Bronchial epithelial cell (primary cell): ENCODE results near the gene MRPL18. TPM values are rescaled to one million over a fixed set of nuclear protein-coding genes. Genes with fewer than 3 reads are reported as not detected.
A peak's percentile ranks its signal among the peaks of the same experiment; 100 is the strongest.

Source experiments
- DNase-seq: peaks from one replicate; pipeline ENCODE4 v3.0.0-alpha.2; 2010; ENCODE audit warnings: low read depth
- FAIRE-seq: peaks from 2 replicates; lab custom pipeline; 2011; peaks lifted over from hg19 to GRCh38; lab: Jason Lieb, UNC
- H3K27me3 ChIP-seq: 2 replicates; pipeline ENCODE4 v1.5.1; 2011; ENCODE audit warnings: low read length; ENCODE audit not compliant: control insufficient read depth, insufficient read depth
- H3K36me3 ChIP-seq: 2 replicates; pipeline ENCODE4 v1.5.1; 2011; ENCODE audit warnings: low read length; ENCODE audit not compliant: control insufficient read depth, insufficient read depth
- H3K4me3 ChIP-seq: 2 replicates; pipeline ENCODE4 v1.5.1; 2011; ENCODE audit warnings: mild to moderate bottlenecking, low read depth, low read length, control low read depth
- total RNA-seq: library from RNA; depleted of rRNA; stranded (reverse); fragments of >200 nt; gene quantifications from 2 replicates; pipeline ENCODE4 v1.2.1, GENCODE V29; 2014
- TF ChIP-seq, protein P1 (sequence below): IDR thresholded peaks from 2 replicates; pipeline ENCODE4 v1.5.1; 2011; ENCODE audit warnings: mild to moderate bottlenecking, moderate library complexity, low read length, control low read depth, inconsistent platforms; ENCODE audit not compliant: insufficient read depth, severe bottlenecking

The MRPL18 gene
- total RNA-seq, 1 donor from 2014 or later = 59.8 TPM

GRCh38 chr6:159830501-159831372 is 40.5 kb downstream of the MRPL18 start:
- FAIRE-seq (no peak), DNase-seq (no peak)
- Histone ChIP-seq H3K27me3 (no peaks in the 10 kb centered on the region), H3K36me3 (no peaks in the 10 kb centered on the region), H3K4me3 (no peak overlapping the region)
- TF ChIP-seq, protein P1, sequence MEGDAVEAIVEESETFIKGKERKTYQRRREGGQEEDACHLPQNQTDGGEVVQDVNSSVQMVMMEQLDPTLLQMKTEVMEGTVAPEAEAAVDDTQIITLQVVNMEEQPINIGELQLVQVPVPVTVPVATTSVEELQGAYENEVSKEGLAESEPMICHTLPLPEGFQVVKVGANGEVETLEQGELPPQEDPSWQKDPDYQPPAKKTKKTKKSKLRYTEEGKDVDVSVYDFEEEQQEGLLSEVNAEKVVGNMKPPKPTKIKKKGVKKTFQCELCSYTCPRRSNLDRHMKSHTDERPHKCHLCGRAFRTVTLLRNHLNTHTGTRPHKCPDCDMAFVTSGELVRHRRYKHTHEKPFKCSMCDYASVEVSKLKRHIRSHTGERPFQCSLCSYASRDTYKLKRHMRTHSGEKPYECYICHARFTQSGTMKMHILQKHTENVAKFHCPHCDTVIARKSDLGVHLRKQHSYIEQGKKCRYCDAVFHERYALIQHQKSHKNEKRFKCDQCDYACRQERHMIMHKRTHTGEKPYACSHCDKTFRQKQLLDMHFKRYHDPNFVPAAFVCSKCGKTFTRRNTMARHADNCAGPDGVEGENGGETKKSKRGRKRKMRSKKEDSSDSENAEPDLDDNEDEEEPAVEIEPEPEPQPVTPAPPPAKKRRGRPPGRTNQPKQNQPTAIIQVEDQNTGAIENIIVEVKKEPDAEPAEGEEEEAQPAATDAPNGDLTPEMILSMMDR = no peak

- Histone ChIP-seq H3K27me3 (no peaks in the 10 kb centered on the region), H3K4me3 (no peak overlapping the region), H3K36me3 (no peaks in the 10 kb centered on the region)
- TF ChIP-seq, protein P1 = no peak
- FAIRE-seq = no peak
- DNase-seq = no peak
Measured at GRCh38 chr6:159831373-159831679, 41.1 kb downstream of the MRPL18 start.

DNA sequence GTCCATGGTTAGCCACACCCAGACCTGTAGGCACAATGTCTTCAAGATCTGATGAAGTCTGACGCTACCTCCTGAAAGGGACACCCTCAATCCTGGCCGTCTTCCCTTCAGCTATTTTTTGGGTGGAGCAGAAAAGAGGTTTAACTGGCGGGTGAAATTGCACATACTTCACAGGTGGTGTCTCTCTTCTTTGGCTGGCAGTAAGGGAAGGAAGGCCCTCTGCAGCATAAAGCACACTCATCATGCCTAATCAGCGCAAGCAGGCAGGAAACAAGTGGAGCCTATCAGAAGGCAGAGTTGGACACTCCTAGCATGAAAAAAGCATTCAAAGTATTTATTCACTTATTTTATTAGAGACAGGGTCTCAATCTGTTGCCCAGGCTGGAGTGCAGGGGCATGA is 42.7 kb downstream of the MRPL18 start:
- TF ChIP-seq, protein P1 = peak; percentile 2
- DNase-seq = peak; percentile 39
- no peak overlapping the region for H3K4me3 ChIP-seq
- no peaks in the 10 kb centered on the region for H3K36me3 ChIP-seq
- no peaks in the 10 kb centered on the region for H3K27me3 ChIP-seq
- FAIRE-seq = no peak

GRCh38 chr6:159833556-159833955 is 43.3 kb downstream of the MRPL18 start:
- Histone ChIP-seq H3K4me3 (no peak overlapping the region), H3K27me3 (no peaks in the 10 kb centered on the region), H3K36me3 (no peaks in the 10 kb centered on the region)
- no peak for FAIRE-seq
- no peak for DNase-seq
- TF ChIP-seq, protein P1 = no peak

DNA sequence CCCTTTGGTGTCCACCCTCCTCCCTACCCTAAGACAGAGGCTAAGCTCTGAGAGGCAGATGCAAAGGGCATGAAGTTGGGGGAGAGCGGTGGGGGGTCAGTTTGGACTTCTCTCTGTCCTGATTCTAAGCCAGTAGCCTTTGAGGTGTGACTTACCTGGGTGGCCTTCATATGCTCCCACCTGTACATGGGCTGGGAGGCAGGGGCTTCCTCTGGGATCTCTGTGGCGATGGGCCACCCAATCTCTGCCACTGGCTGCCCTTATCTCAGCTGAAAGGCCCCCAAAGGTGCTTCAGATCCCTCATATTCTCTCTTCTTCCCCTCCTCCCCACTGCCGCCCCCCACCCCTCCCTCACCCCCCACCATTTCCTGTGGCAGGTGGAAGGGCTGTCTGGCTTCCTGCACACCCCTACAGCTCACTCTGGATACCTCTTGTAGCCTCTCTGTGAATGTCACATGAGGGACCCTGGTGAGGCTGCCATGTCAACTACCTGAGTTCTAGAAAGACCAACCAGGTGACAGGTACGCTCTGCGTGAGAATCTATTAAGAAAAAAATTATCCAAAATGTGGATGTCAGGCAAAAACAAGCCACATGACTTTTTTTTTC is 43.8 kb downstream of the MRPL18 start:
- DNase-seq (no peak), FAIRE-seq (no peak)
- TF ChIP-seq, protein P1 = no peak
- no peaks in the 10 kb centered on the region for H3K36me3 ChIP-seq
- no peaks in the 10 kb centered on the region for H3K27me3 ChIP-seq
- no peak overlapping the region for H3K4me3 ChIP-seq
